Ammon's horn (tissue), 1 donor: ENCODE results near the gene PDZK1.
"Not testable (repeated sequence)": the region's sequence is repeated elsewhere in the genome, so short reads cannot be mapped to it uniquely, and the experiment has no call there.

Source experiments
- DNase-seq: peaks from one replicate; pipeline ENCODE4 v3.0.0-alpha.2; 2016; ENCODE audit warnings: low spot score

Gene PDZK1

DNA sequence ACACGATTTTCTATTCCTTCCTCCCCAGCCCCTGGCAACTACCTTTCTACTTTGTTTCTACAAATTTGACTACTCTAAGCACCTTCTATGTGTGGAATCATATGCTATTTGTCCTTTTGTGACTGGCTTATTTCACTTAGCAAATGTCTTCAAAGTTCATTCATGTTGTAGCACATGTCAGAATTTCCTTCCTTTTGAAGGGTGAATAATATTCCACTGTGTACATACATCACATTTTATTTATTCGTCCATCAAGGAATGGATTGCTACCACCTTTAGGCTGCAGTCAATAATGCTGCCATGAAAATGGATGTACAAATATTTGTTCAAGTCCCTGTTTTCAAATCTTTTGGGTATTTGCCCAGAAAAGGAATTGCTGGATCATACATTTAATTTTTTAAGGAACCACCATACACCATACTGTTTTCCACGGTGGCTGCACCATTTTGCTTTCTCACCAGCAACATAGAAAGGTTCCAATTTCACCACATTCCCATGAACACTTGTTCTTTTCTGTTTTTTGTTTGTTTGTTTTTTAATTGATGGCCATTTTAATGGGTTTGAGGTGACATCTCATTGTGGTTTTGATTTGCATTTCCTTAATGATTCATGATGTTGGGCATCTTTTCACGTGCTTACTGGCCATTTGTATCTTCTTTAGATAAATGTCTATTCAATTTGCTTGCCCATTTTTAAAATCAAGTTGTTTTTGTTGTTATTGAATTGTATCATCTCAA, 3.3 kb upstream of the PDZK1 start:
- DNase-seq = no peak

DNA sequence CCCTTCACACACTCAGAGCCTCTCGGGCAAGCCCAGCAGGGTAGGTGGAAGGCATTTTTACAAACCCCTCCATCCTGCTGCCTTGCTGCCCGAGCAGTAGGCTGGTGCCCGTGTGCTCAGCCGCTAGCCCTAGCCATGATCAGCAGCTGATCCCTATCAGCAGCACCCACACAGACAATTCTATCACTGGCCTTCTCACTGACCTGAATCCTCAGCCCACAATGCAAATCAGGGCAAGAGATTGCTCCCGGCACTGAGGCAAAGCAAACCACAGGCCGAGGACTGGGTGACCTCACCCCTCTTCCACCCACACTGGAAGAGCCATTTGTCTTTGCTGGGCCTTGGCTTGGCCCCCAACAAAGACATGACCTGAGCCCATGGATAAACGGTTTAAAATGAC, 895 bp upstream of the PDZK1 start:
- no peak for DNase-seq

DNA sequence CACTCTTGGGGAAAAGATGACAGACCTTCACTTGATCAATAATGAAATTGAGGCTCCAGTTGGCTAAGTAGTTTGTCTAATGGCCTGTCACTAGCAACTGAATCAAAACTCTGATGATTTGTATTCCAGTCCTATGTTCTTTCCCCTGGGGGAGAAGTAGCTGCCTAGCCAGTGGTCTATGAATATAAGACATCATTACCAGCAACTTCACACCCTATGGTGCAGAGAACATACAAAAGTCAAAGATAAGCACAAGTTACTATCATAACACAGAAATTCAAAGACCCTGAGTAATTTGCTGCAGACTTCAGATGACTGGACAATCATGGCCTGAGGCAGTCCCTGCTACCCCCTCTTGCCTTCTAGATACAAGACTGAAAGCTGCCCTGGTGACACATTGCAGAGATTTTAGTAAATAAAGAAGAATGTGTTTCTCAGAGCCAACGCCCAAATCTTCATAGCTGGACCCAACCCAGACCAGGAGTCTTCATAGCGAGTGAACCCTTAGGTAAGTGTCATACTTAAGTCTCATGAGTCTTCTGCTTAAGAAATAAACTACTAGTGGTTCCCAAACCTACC, 993 bp downstream of the PDZK1 start:
- no peak for DNase-seq

DNA sequence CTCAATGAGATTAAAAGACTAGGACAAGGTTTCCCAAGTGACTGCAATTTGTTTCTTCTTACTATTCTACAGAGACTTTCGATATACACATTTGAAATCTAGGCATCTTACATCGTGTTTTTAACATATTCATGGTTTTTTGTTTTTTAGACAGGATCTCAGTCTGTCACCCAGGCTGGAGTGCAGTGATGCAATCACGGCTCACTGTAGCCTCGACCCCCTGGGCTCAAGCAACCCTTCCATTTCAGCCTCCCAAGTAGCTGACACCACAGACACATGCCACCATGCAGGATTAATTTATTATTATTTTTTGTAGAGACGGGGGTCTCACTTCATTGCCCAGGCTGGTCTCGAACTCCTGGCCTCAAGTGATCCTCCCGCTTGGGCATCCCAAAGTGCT, 1.5 kb downstream of the PDZK1 start:
- no peak for DNase-seq

DNA sequence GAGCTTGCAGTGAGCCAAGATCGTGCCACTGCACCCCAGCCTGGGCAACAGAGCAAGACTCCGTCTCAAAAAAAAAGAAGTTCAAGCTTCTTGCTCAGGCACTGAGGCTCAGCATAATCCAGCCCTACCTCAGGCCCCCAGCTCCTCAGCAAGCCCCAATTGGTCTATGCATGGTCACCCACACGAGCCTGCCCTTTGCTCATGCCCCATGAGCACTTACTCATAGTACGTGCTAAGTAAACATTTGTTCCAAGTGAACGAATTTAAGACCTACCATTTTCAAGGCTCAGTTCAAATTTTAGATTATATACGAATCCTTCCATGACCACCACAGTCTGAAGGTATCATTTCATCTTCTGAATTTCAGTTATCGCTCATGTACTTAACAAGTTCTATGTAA, 4.3 kb downstream of the PDZK1 start:
- no peak for DNase-seq

DNA sequence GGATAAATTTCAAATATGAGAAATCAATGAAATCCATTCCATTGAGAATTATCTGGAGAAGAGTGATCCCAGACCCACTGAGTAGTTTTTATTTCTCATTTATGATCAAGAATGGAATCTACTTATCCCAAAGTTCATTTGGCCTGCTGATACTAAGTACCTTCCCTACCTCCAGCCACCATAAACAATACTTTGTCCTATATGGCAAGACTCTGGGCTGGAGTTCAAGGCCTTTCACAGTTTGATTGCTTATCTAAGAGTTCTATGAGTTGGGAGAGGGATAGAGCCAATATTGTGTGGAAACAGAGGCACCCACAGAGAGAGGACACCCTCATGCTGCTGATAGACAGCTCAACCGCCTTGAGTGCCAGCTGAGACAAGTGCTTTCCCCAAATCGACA, 5.1 kb downstream of the PDZK1 start:
- DNase-seq = no peak

DNA sequence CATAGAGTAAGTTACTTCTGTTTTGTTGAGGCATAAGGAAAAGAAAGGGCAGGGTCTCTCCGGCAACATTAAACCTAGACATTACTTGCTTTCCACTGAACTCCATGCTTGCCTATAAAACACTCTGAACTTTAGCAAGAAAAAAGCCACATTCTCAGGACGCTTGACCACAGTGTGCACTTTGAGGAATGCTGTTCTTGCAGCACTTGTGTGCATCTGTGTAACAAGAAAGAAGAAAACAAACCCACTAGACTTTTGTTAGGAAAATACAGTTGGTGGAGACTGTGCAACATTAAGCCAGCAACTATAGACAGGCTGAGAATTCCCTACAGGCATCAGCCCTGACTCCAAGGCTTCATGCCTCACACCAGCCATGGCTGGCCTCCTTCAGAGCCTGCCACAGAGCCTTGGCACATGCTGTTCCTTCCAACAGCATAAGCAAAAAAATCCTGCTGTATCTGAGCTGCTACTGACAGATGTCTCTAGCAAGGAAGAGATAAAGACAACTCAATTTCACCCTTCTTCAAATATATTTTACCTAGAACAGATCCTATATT, 5.8 kb downstream of the PDZK1 start:
- no peak for DNase-seq

DNA sequence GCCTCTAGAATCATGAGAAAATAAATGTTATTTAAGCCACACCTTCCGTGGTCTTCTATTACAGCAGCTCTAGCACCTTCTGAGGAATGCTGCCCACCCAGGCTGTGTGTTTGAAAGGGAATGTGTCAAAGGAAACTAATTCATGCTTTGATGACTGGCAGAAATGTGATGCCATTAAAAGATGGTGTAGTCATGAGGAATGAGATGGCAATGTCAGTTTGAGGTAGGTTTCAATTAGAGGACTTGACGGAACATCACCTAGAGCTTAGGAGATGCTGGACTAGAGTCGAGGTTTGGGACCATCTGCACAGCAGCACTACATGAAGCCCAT, 10.6 kb downstream of the PDZK1 start:
- DNase-seq = no peak

DNA sequence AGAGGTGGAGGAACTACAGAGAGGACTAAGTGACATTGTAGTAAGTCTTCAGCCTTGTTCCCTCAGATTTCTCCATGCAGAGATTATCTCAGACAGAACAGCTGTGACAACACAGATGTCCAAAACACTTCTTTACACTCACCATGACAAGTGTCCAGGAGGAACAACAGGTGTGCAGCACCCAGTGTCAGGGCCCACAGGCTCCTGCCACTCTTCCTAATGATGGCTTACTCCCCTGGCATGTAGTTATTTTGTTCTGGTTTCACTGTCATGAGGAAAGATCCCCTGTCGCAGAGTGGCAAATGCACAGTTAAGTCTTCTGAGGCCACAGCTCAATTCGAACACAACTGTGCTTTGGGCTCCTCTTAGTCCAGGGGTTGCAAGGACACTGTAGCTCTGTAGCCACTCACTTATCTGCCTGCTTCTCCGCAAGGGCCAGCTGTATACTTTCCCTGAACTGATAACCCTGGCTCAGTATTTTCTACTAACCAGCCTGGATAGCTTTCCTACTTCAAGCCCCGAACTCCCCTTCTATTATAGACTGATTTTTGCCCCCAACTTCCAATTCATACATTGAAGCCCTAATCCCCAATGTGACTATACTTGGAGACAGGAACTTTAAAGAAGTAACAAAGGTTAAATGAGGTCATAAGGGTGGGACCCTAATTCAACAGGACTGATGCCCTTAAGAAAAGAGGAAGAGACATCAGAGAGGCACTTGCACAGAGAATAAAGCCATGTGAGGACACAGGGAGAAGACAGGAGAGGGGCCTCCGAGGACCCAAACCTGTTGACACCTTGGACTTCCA, 11.1 kb downstream of the PDZK1 start:
- DNase-seq = no peak

DNA sequence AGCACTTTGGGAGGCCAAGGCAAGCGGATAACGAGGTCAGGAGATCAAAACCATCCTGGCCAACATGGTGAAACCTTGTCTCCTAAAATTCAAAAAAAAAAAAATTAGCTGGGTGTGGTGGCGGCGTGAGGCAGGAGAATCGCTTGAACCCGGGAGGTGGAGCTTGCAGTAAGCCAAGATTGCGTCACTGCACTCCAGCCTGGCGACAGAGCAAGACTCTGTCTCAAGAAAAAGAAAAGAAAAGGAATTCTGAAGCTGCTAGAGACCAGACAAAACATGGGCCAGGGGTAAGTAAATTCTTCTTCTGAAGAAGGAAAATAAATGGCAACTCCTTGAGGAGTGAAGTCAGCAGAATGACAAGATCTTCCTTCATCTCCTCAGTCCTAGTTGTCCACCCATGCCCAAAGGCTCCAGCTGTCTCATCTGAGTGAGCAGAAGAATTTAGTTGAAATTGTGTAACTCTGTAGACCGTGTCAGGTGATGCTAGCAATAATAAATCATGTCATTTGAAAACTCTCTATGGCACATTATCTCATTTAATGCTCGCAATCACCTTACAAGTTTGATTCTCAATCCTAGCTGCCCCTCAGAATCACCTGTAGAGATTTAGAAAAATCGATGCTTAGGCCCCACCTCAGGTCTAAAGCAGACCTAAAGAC, 14.3 kb downstream of the PDZK1 start:
- DNase-seq = no peak

DNA sequence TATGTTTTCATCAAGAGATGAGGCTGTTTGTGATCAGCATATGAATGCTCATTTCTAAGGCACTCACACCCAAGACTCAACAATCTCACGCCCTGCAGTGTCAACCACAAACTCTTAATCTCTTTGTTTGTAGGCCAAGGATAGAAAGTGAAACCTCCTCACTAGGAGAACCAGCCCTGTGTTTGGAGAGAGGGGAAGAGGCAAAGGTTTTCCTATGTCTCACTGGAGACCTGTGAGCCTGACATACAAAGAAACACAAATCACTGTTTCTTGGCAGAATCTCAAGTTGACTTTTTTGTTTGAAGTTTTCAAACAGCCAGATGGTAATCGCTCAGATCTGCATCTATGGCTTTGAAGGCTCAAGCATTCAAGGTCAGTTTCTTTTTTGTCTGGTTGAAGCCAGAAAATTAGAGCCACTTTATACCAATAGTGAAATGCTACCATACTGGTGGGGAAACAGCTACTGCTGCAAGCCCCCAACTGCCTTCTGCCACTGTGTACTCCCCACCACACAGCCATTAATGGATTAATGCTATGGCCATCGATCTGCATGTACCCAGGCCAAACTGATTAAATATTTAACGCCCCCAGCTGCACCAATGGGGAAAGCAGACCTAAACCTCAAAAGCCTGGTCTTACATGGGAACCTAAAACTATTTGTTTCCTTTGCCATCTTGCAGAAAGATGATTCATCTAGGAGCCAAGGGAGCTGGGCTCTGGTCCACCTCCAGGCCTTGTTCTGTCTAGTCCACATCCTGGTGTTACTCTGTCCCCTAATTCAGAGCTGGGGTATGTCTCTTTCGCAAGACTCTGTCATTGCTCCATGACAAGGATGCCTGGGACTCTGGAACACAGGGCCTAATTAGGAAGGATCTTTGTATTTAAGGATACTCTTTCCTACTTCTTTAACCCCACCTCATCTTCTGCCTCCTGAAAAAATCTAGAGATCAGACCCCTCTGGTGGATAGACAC, 16.3 kb downstream of the PDZK1 start:
- DNase-seq = no peak

DNA sequence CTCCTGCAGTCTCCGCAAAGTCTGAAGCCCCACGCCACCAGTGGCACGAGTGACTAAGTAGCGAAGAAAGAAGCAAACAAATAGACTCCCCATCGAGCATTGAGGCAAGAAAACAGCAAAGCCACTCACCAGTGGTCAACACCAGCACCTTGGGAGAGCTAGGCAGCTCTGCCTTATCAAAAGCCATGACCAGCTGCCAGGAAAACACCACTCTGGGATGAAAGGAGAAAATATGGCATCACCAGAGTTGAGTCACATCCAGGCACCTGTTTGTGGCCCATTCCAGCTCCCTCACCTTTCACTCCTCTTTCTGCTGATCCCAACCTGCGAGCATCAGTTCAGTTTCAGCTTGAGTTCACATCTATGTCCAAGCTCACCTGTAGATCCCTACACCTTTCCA, 17.2 kb downstream of the PDZK1 start:
- DNase-seq = no peak

DNA sequence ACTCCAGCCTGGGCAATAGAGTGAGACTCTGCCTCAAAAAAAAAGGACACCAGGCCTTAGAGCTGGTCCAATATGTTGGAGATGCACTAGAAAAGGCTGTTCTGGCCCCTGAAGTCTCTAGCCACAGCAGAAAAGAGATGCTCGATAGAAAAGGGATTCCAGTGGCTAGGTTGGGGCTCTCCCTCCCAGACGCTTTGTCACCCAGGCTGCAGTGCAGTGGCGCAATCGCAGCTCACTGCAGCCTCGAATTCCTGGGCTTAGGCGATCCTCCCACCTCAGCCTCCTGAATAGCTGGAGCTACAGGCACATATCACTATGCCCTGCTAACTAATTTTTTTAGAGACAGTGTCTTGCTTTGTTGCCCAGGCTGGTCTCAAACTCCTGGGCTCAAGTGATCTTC, 18.2 kb downstream of the PDZK1 start:
- DNase-seq = no peak

DNA sequence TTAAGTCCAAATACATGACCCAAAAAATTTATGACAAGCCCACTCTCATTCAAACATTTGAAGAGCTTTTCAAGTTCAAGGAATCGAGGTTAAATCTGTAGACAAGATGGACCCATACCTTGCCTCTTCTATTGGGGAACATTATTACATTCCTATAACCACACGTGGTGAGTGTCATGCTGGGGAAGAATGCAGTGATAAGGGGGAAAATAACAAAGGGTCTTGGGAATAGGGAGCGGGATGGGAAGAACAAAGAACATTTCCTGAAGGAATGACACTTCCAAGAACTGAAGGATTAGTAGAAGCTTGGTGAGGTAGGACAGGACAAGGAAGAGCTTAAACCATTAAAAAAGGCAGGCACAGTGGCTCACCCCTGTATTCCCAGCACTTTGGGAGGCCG, 18.8 kb downstream of the PDZK1 start:
- DNase-seq = no peak

DNA sequence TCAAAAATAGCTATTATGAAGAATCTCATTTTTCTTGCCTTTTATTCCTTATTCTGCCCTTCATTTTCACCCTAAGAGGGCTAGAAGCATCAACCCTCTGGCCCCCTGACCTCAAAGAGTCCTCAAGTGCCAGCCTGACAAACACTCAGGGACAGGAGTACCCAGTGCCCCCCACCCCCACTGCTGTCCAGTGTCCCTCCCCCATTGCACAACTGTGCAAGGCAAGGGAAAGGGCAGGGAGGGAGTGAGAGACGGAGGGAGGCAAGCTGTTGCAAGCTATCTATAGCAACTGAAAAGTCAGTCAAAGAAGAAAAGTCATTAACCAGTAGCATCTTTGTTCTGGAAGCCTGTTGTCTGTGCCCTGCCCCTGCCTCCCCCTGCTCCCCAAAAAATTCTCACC, 21.1 kb downstream of the PDZK1 start:
- not testable (repeated sequence) for DNase-seq

DNA sequence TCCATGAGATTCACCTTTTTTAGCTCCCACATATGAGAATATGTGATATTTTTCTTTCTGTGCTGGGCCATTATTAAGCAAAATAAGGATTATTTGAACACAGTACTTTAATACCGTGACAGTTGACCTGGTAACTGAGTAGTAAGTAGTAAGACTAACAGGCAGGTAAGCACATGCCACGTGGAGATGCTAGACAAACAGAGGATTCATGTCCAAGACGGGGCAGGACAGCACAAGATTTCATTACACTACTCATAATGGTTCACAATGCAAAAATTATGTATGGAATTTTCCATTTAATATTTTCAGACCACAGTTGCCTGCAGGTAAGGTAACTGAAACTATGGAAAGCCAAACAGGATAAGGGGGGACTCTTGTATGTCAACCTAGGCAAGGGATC, 22.3 kb downstream of the PDZK1 start:
- not testable (repeated sequence) for DNase-seq

DNA sequence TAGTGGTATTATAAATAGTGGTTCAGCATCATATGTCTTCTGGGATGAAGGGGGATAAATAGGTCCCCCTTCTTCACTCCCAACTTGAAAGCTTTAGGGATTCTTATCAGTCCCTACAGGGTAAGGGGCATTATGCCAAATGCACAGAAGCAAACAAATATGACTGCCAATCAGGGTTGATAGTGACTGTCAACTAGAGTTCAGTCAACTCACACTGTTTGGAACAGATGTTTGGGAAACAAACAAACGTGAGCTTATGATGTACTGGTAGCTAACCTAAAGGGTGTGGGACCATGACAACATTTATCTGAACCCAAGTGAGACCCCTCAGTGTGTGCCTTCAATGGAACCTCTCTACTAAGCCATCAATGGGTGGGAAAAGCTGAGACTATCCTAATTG, 34.0 kb downstream of the PDZK1 start:
- DNase-seq = not testable (repeated sequence)

DNA sequence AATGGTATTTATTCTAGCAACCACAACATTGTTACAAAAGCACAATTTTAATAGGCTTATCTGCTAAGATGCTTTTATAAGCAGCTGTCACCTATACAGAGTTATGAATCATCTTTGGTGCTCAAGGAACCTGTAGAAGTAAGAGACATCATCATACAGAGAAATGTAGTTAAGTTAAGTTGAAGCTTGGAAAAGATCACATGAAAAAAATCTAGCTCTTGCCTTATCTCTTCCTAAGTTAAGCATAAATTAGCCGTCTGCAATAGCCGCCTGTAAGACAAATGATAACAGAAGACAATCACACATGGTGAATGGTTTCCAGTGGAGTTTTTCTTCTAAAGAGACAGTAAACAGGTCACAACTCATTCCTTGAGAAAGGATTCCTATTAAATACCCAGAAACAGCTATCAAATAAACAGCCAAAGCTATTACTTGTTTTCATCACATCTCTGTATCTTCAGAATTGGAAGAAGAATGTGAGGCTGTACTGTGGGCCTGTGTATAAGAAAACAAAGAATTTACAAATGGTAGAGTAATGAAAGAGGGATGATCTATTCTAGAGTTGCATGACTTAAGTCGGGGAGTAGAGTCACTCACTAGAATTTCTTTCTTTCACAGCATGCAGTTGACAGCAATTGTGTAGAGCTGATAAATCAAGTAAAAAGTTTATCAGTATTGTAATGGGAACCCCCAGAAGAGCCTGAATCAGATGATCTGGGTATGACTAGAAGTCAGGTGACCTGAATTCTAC, 36.0 kb downstream of the PDZK1 start:
- not testable (repeated sequence) for DNase-seq

DNA sequence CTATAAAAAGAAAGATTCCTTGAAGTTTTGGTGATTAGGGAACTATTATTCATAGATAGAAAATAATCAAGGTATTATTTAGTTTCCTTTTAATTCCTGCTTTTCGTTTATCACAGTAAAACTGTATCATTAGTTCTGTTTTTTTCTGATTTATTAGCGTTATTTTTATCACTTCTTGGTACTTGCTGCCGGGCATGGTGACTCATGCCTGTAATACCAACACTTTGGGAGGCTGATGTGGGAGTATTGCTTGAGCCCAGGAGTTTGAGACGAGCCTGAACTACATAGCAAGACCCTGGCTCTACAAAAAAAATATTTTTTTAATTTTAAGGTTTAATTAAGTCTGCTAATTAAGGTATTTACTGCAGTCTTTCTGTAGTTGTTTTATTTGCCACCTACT, 42.2 kb downstream of the PDZK1 start:
- DNase-seq = not testable (repeated sequence)

DNA sequence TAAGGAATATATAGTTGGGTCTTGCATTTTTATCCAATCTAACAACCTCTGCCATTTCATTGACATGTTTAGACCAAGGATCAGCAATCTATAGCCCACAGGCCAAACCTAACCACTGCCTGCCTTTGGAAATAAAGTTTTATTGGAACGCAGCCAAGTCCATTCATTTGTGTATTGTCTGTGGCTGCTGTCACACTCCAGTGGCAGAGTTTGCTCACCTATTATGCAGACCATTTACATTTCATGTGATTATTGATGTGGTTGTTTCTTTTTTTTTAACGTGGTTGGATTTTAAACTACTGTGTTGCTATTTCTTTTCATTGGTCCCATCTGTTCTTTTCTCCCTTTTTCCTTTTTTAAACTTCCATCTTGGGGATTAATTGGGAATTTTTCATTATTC, 44.7 kb downstream of the PDZK1 start:
- not testable (repeated sequence) for DNase-seq
